Endothelial cell (in vitro differentiated cells): Measurements from ENCODE around the gene PARD3B. TPM values are rescaled to one million over a fixed set of nuclear protein-coding genes. Genes with fewer than 3 reads are reported as not detected.

Experiments used
- DNase-seq: peaks from one replicate; pipeline ENCODE4 v3.0.0; 2021; ENCODE audit warnings: low spot score
- H3K27ac Mint-ChIP-seq: one replicate; pipeline ENCODE4 v1.8.0; 2021; ENCODE audit warnings: mixed read lengths, inconsistent platforms; ENCODE audit not compliant: unreplicated experiment
- H3K27me3 Mint-ChIP-seq: one replicate; pipeline ENCODE4 v1.8.0; 2021; ENCODE audit warnings: mild to moderate bottlenecking, moderate library complexity, mixed read lengths, inconsistent platforms; ENCODE audit not compliant: unreplicated experiment
- H3K36me3 Mint-ChIP-seq: one replicate; pipeline ENCODE4 v1.8.0; 2021; ENCODE audit warnings: mild to moderate bottlenecking, low read depth, mixed read lengths, inconsistent platforms; ENCODE audit not compliant: unreplicated experiment
- H3K4me1 Mint-ChIP-seq: one replicate; pipeline ENCODE4 v1.8.0; 2021; ENCODE audit warnings: mild to moderate bottlenecking, mixed read lengths, inconsistent platforms; ENCODE audit not compliant: unreplicated experiment
- H3K4me3 Mint-ChIP-seq: one replicate; pipeline ENCODE4 v1.8.0; 2021; ENCODE audit warnings: mild to moderate bottlenecking, mixed read lengths, inconsistent platforms; ENCODE audit not compliant: unreplicated experiment
- H3K9me3 Mint-ChIP-seq: one replicate; pipeline ENCODE4 v1.8.0; 2021; ENCODE audit warnings: mixed read lengths, inconsistent platforms; ENCODE audit not compliant: unreplicated experiment
- CTCF ChIP-seq: fragments of 200-600 bp; sonication (generic); IDR thresholded peaks from one replicate; pipeline ENCODE4 v1.5.0; 2021; ENCODE audit warnings: antibody characterized with exemption; ENCODE audit not compliant: unreplicated experiment
- total RNA-seq: library from RNA; stranded (reverse); fragmentation: NEBNext Ultra II Directional; extraction: Animal tissue kit (Norgen Biotek cat#: 25700); gene quantifications from one replicate; pipeline ENCODE4 v1.2.1, GENCODE V29; 2021; ENCODE audit not compliant: unreplicated experiment

The PARD3B gene
- total RNA-seq, 1 donor from 2014 or later = 17.4 TPM

DNA sequence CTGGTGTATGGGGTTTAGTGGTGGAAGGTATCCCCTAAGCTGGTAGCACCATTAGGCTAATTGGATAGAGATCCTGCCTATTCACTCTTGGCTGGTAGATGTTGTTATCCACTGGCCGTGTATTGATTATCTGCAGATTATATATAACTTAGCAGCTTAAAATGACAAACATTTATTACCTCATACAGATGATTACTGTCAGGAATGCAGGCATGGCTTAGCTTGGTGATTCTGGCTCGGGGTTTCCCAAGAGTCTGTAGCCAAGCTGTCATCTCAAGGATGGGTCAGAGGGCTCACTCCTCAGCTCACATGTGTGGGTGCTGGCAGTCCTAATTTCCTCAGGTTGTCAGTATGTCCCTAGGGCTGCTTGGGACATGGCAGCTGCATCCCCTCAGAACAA lies 465.8 kb downstream of the PARD3B start:
- Mint-ChIP-seq H3K9me3 (no peaks in the 10 kb centered on the region), H3K27ac (no peak overlapping the region), H3K4me3 (no peak overlapping the region), H3K4me1 (peaks cover 5% of the 10 kb centered on the region), H3K27me3 (no peaks in the 10 kb centered on the region), H3K36me3 (no peaks in the 10 kb centered on the region)
- DNase-seq = no peak
- TF ChIP-seq CTCF = no peak

DNA sequence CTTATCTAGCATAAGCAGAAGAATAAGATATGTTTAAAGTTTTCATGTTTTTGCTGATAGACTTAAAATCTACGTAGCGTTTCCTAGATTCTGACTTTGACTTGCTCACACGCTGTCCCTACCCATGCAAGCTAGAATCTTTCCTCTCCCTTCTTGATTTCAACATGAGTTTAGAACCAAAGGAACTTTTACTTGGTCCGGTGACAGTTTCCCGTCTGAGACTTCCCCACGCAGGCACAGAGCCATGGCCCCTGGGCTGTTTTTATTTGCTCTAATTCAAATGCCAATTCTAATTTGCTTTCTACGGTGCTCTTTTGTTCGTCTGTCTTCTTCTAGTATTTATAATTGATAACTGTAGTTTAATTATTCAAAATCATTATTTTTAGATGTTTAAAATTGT lies 467.7 kb downstream of the PARD3B start:
- no peaks in the 10 kb centered on the region for H3K27me3 Mint-ChIP-seq
- H3K4me3 Mint-ChIP-seq = no peak overlapping the region
- H3K4me1 Mint-ChIP-seq = peaks cover 3% of the 10 kb centered on the region
- H3K36me3 Mint-ChIP-seq = no peaks in the 10 kb centered on the region
- DNase-seq = no peak
- H3K9me3 Mint-ChIP-seq = no peaks in the 10 kb centered on the region
- no peak overlapping the region for H3K27ac Mint-ChIP-seq
- no peak for TF ChIP-seq CTCF

DNA sequence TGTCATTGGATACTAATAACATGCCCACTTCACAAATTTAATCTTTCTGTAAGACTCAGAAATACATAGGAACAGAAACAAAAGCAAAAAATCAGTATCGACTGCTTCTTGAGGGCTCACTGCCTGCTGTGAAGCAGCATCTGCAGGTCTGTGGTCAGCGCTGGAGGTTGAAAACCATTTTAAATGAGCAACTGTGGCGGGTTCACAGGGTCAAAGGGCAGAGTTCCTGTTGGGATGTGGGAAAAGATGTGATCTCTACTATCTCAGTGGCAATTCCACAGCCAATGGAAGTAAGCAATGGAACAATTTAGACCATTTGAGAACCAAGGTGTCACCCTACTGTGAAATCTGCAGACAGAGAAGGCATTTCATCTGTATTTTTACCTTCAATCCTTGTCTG lies 468.3 kb downstream of the PARD3B start:
- no peak for DNase-seq
- Mint-ChIP-seq H3K4me3 (no peak overlapping the region), H3K27ac (no peak overlapping the region), H3K9me3 (no peaks in the 10 kb centered on the region), H3K27me3 (no peaks in the 10 kb centered on the region), H3K4me1 (peaks cover 3% of the 10 kb centered on the region), H3K36me3 (no peaks in the 10 kb centered on the region)
- no peak for TF ChIP-seq CTCF

- Mint-ChIP-seq H3K36me3 (no peaks in the 10 kb centered on the region), H3K4me1 (peaks cover 3% of the 10 kb centered on the region), H3K27me3 (no peaks in the 10 kb centered on the region), H3K27ac (no peak overlapping the region), H3K4me3 (no peak overlapping the region), H3K9me3 (no peaks in the 10 kb centered on the region)
- no peak for TF ChIP-seq CTCF
- DNase-seq = no peak
These were observed 468.9 kb downstream of the PARD3B start for GRCh38 chr2:205014201-205014600.

GRCh38 chr2:205017381-205017780 lies 472.1 kb downstream of the PARD3B start:
- Mint-ChIP-seq H3K27ac (no peak overlapping the region), H3K4me3 (no peak overlapping the region), H3K4me1 (peaks cover 3% of the 10 kb centered on the region), H3K36me3 (no peaks in the 10 kb centered on the region), H3K27me3 (no peaks in the 10 kb centered on the region), H3K9me3 (no peaks in the 10 kb centered on the region)
- no peak for DNase-seq
- TF ChIP-seq CTCF = no peak
